ENCODE measurements around the gene PPDPF. TPM values are rescaled to one million over a fixed set of nuclear protein-coding genes. Genes with fewer than 3 reads are reported as not detected.
"Not testable (repeated sequence)": the region's sequence is repeated elsewhere in the genome, so short reads cannot be mapped to it uniquely, and the experiment has no call there.

Gene PPDPF
- total RNA-seq, 1 donor from 2014 or later, result 43.5 TPM

DNA sequence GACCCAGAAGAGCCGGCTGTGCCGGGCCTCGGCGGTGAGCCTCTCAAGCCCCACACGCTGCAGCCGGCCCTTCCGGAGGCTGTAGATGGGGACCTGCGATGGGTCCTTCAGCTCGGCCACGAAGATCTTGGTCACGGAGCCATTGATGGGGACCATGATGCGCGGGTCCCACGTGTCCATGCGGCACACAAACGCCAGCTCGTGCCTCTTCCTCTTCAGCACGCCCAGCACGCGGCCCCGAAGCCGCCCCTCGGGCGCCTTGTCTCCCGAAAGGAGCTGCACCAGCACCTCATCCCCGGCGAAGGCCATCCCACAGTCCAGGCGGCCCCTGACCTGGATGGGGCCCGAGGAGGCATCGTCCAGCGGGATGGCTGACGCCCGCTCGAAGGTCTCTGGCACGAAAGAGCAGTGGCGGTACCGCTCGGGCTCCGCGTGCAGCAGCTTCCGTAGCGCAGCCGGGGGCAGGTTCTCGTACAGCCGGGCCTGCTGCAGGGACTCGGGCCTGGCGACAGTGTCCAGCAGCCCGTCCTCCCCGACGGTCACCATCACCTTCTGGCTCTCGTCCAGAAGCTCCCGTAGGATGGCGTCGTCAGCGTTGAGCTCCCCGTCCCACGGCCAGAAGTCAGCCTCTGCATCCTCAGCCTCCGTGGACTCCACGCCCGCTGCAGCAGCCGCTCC lies 44.6 kb downstream of the PPDPF start:
- no peak for DNase-seq

DNA sequence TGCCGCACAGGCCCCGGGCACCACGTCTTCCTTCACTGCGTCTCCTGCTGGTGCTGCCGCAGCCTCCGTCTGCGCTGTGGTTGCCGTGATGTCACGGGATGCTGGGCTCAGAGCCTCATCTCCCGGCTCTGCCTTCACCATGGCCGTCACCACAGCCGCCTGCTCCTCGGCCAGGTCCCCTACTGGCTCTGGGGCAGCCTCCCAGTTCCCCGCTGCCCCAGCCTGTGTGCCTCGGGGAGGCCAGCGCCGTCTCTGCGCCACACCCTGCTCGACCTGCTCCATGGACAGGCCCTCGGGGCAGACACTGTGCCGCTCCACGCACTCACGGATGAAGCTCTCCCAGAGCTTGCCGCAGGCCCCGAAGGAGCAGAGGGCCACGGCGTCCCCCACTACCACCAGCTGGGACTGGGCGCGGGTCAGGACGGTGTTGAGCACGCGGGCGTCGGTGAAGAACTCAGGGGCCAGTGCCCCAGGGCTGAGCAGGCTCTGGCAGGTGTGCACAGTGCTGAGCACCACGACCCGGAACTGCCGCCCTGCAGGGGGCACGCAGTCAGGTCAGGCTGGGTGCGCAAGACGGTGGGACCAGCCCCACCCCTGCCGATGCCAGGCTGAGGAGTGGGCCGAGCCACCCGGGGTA lies 45.3 kb downstream of the PPDPF start:
- no peak for DNase-seq

DNA sequence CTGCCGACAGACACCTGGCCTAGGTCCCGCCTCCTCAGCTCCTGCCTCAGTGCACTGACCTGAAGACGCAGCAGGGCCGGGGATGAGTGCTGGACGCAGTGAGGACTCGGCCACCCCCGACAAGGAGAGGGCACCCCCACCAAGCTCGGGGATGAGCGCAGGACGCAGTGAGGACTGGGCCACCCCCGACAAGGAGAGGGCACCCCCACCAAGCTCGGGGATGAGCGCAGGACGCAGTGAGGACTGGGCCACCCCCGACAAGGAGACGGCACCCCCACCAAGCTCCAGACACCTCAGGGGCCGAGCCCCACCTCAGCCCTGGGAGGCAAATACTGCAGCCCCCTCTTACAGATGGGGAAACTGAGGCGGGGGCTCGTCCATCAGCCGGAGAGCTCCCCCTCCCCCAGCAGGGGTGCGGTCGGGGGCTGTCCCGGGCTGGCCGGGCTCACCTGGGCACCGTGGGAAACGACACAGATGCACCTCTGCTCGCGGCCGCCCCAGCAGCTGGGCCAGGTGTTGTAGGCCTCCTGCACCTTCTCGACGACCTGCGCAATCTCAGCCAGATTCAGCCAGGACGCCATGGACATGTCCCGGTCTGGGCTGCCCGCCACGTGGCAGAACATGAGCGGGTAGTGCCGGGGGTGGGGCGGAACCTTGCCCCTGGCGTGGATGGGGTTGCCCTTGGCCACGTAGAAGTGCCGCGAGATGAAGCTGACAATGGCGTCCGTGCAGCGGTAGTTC lies 46.0 kb downstream of the PPDPF start:
- no peak for DNase-seq

DNA sequence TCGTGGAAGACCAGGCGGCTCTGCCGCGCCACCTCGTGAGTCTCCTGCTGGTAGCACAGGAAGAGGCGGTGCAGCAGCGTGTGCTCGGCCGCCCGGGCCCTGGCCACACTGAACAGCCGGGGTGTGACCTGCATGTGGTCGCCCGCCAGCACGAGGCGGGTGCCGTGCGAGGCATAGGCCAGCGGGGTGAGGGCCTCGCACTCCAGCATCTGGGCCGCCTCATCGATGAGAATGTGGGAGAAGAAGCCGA lies 46.5 kb downstream of the PPDPF start:
- DNase-seq, result no peak

DNA sequence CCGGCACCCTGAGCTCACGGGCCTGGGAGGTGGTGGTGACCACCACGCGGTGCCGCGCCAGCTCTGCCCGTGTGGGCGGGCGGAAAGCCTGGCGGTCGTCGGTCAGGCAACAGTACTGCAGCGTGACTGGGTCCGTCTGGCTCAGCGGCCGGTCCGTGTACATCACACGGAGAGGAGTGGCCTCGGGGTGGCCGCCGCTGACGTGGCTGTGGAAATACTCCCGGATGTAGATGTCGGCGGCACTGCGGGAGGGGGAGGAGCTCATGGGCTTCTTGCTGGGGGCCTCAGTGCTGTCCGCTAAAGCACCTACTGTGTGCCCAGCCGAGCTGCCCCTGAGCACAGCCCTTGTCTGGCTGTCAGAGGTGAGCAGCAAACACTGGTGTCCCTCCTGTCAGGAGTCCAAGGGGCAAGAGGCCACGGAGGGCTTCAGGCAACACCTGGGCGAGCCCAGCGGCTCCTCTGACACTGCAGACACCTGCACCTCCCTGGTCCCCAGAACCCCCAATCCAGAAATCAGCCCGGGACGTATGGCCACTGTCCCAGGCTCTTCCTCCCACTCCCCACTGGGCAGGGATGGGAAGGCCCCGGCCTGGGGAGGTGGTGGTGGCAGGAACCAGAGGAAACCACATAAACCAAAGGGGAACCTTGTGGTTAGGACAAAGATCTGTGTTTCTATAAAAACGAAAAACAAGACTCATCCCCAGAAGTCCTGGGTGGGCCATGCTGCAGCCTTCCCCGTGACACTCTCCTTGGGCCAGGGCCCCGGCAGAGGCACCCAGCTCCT lies 47.0 kb downstream of the PPDPF start:
- DNase-seq, result no peak

DNA sequence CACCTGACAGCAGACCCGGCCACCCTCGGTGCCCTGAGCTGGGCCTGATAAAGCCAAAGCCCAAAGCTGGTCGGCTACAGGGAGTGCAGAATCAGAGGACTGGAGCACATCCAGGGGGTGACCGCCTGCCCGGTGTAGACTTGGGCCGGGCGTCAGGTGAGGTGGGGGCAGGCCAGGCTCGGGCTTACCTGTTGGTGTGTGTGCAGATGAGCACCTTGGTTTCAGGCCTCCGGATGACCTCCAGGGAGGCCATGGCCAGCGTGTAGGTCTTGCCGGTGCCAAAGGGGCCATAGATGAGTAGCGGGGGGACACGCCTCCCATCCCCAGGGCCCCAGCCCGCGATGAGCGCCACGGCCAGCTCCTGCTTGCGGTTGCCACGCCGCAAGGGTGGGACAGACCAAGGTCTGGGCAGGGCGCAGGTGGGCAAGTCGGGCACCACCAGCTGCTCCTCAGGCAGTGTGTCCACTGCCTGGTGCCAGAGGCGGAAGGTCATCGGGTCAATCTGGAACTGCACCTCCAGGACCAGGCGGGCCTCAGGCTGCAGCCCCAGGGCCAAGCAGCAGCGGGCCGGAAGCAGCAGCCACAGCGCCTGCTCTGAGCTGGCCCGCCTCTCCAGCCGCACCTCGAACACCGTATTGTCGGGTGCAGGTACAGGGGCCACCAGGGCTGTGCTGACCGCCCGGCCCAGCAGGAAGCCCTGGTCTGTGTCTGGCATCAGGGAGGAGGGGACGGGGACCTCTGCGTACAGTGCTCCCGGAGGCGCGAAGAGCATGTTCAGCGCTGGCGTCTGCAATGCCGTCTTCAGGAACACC lies 47.8 kb downstream of the PPDPF start:
- DNase-seq, result no peak

DNA sequence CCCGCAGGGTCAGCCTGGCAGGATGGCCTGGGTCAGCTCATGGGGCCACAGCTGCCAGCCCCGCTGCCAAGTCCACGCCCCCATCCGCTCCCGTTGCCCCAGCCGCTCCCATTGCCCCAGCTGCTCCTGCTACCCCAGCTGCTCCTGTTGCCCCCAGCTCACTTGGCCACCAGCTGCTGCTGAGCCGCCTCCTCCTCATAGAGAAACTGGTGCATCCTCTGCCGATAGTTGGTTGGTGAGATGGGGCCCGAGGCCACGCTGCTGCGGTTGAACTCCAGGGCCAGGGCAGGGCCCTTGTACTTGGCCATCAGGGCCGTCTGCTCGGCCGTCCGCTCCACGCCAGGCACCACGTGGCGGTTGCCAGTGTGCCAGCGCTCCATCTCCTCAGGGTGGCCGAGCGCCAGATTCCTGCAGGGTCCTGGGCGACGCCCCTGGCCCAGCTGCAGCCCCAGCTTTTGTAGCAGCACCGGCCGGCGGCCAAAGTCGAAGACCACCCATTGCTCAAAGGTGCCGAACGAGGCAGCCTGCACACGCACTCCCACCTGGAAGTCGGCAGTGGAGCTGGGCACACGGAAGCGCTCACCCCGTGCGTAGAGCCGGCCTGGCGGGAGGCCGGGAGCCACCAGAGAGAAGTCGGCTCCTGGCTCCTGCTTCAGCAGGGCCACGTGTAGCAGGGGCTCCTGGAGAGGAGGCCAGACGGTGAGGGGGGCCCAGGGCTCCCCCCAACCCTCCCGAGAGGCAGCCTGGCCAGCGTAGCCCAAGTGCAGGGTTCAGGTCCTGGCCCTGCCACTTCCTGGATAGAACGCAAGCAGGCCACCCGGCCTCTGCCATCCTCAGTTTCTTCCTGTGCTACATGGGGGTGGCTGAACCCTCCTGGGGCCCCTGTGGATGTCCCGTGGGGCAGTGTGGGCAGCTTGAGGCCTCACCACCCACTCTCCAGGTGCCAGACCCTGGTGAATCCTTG lies 48.7 kb downstream of the PPDPF start:
- no peak for DNase-seq

DNA sequence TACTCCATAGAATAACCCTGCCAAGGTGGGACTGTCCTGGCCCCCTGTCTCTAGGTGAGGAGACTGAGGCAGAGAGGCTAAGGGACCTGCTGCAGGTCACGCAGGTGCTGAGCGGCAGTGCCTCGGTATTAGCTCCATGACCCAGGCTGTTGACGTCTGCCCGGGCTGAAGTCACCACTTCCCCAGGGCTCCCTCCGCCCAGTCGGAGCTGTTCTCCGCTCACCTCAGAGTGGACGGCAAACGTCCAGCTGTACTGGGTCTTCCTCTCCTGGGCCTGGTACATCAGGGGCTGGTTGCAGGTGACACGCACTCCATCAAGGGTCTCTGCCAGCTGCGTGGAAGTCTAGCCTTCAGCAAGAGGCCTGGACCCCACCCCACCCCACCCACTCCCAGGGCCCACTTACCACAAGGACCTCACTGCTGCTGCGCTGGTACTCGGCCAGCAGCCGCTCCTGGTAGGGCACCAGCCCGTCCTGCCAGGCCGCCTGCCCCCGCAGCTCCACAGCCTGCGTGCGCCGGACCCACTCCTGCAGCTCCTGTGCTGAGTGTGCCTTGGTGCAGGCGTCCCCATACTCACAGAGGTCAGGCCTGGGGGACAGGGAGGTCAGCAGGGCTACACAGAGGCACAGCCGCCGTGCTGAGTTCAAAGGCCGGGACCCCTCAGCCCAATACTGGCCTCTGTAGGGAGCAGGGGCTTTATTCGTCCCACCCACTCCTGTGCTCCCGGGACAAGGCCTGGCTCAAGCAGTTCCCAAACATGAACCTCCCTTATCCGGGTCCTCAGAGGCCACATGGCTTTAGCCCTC lies 49.9 kb downstream of the PPDPF start:
- no peak for DNase-seq

DNA sequence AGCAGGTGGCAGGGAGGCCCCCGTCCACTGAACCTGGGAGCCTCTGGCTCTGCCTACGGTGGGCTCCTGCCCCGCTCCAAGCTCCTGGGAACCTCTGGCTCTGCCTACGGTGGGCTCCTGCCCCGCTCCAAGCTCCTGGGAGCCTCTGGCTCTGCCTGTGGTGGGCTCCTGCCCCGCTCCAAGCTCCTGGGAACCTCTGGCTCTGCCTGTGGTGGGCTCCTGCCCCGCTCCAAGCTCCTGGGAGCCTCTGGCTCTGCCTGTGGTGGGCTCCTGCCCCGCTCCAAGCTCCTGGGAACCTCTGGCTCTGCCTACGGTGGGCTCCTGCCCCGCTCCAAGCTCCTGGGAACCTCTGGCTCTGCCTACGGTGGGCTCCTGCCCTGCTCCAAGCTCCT lies 50.5 kb downstream of the PPDPF start:
- DNase-seq, result not testable (repeated sequence)

Other genes starting within 250 kb of the PPDPF start
- 28.1 TPM for gene ARFGAP1, start 248.0 kb upstream of the PPDPF start, total RNA-seq
- 3.0 TPM for gene COL20A1, start 227.6 kb upstream of the PPDPF start, total RNA-seq
- 7.8 TPM for gene CHRNA4, start 159.4 kb upstream of the PPDPF start, total RNA-seq
- 167 TPM for gene KCNQ2, start 48.1 kb upstream of the PPDPF start, total RNA-seq
- gene EEF1A2, start 21.7 kb upstream of the PPDPF start, total RNA-seq, result 214 TPM
- 0.16 TPM for gene PTK6, start 16.6 kb downstream of the PPDPF start, total RNA-seq
- not detected for gene SRMS, start 27.0 kb downstream of the PPDPF start, total RNA-seq
- gene FNDC11, start 33.4 kb downstream of the PPDPF start, total RNA-seq, result 4.1 TPM
- gene HELZ2, start 53.5 kb downstream of the PPDPF start, total RNA-seq, result 7.2 TPM
- gene GMEB2, start 106.3 kb downstream of the PPDPF start, total RNA-seq, result 6.9 TPM
- gene STMN3, start 132.7 kb downstream of the PPDPF start, total RNA-seq, result 101 TPM
- 10.0 TPM for gene RTEL1, start 137.5 kb downstream of the PPDPF start, total RNA-seq
- not detected for gene TNFRSF6B, start 175.9 kb downstream of the PPDPF start, total RNA-seq
- gene ARFRP1, start 187.2 kb downstream of the PPDPF start, total RNA-seq, result 15.6 TPM
- gene ZGPAT, start 187.3 kb downstream of the PPDPF start, total RNA-seq, result 7.3 TPM
- 1.7 TPM for gene LIME1, start 215.9 kb downstream of the PPDPF start, total RNA-seq
- 2.8 TPM for gene SLC2A4RG, start 219.0 kb downstream of the PPDPF start, total RNA-seq